Measurements from ENCODE around the gene PRDM5.

- TF ChIP-seq POLR2A (IDR thresholded peaks at IDR 0.05), result no peak
- TF ChIP-seq CTCF (IDR thresholded peaks at IDR 0.05), result no peak
These were observed 66.2 kb downstream of the PRDM5 start for GRCh38 chr4:120856294-120856693.

Measured in right lobe of liver (tissue), 4 donors.